HCT116 (cell line): ENCODE measurements around the gene AMY1B.
"Not testable (repeated sequence)": the region's sequence is repeated elsewhere in the genome, so short reads cannot be mapped to it uniquely, and the experiment has no call there.

Experiments used
- CTCF ChIP-seq, 3 experiments: fragments of 200-600 bp in 1 of 3; sonication (generic) in 1 of 3; IDR thresholded peaks in 2 of 3; conservative IDR thresholded peaks in 1 of 3; 2 replicates each; pipeline ENCODE4 v1.5.1; 2012 to 2017; ENCODE audit warnings: low read depth in 2 of 3, low read length in 2 of 3, antibody characterized with exemption in 1 of 3, borderline replicate concordance in 1 of 3, control low read depth in 1 of 3, mild to moderate bottlenecking in 1 of 3, mixed read lengths in 1 of 3, mixed run types in 1 of 3, moderate library complexity in 1 of 3; ENCODE audit not compliant: insufficient read depth in 1 of 3
- EGR1 ChIP-seq: IDR thresholded peaks from 2 replicates; pipeline ENCODE4 v1.6.1; 2012; ENCODE audit warnings: low read depth
- ELF1 ChIP-seq: IDR thresholded peaks from 2 replicates; pipeline ENCODE4 v1.6.1; 2012; ENCODE audit warnings: low read depth, borderline replicate concordance
- EZH2 ChIP-seq: fragments of 200-600 bp; sonication (generic); IDR thresholded peaks from 2 replicates; pipeline ENCODE4 v1.6.1; 2017; ENCODE audit warnings: antibody characterized with exemption, mixed run types
- EZH2phosphoT487 ChIP-seq: fragments of 200-600 bp; IDR thresholded peaks from 2 replicates; pipeline ENCODE4 v1.6.1; 2018; ENCODE audit warnings: antibody characterized with exemption, borderline replicate concordance
- FOSL1 ChIP-seq: IDR thresholded peaks from 2 replicates; pipeline ENCODE4 v1.6.1; 2012; ENCODE audit warnings: low read depth
- MAX ChIP-seq: IDR thresholded peaks from 2 replicates; pipeline ENCODE4 v1.6.1; 2012
- POLR2A ChIP-seq: IDR thresholded peaks from 2 replicates; pipeline ENCODE4 v1.7.0; 2011; ENCODE audit warnings: borderline replicate concordance; ENCODE audit not compliant: insufficient read depth, insufficient read length; ENCODE audit errors: extremely low read depth
- RAD21 ChIP-seq: IDR thresholded peaks from 2 replicates; pipeline ENCODE4 v1.6.1; 2012; ENCODE audit warnings: low read depth, mild to moderate bottlenecking
- SP1 ChIP-seq: IDR thresholded peaks from 2 replicates; pipeline ENCODE4 v1.6.1; 2012; ENCODE audit warnings: low read depth
- SRF ChIP-seq: IDR thresholded peaks from 2 replicates; pipeline ENCODE4 v1.6.1; 2012; ENCODE audit warnings: low read depth
- ZBTB33 ChIP-seq: IDR thresholded peaks from 2 replicates; pipeline ENCODE4 v1.6.1; 2011; ENCODE audit warnings: mild to moderate bottlenecking, low read length, moderate library complexity; ENCODE audit not compliant: insufficient replicate concordance; ENCODE audit errors: extremely low read depth
- ZFX ChIP-seq: fragments of 450-650 bp; IDR thresholded peaks from 2 replicates; pipeline ENCODE4 v1.6.1; 2017
- ZNF274 ChIP-seq: fragments of 200-500 bp; sonication (Bioruptor generic); IDR thresholded peaks from 2 replicates; pipeline ENCODE4 v1.6.1; 2014; ENCODE audit warnings: mild to moderate bottlenecking, low read depth, low read length, inconsistent platforms

GRCh38 chr1:103643908-103644307 is 52.1 kb downstream of the AMY1B start:
- not testable (repeated sequence) for TF ChIP-seq CTCF (IDR thresholded peaks at IDR 0.05 in 2 of 3, conservative IDR thresholded peaks at IDR 0.05 in 1 of 3; ENCODE audit: borderline replicate concordance in 1 of 3, insufficient read depth in 1 of 3, low read depth in 2 of 3, low read length in 2 of 3); POLR2A; ELF1; RAD21; MAX; EZH2phosphoT487; ZBTB33; ZFX; FOSL1; EZH2; SRF; ZNF274; EGR1; SP1
